ENCODE results near the gene MYO7A.

The MYO7A gene

GRCh38 chr11:77112641-77113381 is 15.2 kb upstream of the MYO7A start:
- no peak for DNase-seq (ENCODE audit: low spot score)

- peak; percentile 63 for DNase-seq (ENCODE audit: low spot score)
Measured at GRCh38 chr11:77113382-77114088, 14.5 kb upstream of the MYO7A start.

- DNase-seq (ENCODE audit: low spot score) = no peak
Measured at GRCh38 chr11:77114089-77114463, 14.0 kb upstream of the MYO7A start.

- no peak for DNase-seq (ENCODE audit: low spot score)
Measured at GRCh38 chr11:77115181-77115611, 12.8 kb upstream of the MYO7A start.

GRCh38 chr11:77115956-77116355 is 12.1 kb upstream of the MYO7A start:
- DNase-seq (ENCODE audit: low spot score) = no peak

- DNase-seq (ENCODE audit: low spot score) = no peak
Measured at GRCh38 chr11:77117492-77117891, 10.6 kb upstream of the MYO7A start.

- no peak for DNase-seq (ENCODE audit: low spot score)
Measured at GRCh38 chr11:77118086-77118485, 10.0 kb upstream of the MYO7A start.

GRCh38 chr11:77118971-77119370 is 9.1 kb upstream of the MYO7A start:
- no peak for DNase-seq (ENCODE audit: low spot score)

GRCh38 chr11:77119531-77119936 is 8.5 kb upstream of the MYO7A start:
- no peak for DNase-seq (ENCODE audit: low spot score)

- no peak for DNase-seq (ENCODE audit: low spot score)
Measured at GRCh38 chr11:77120571-77120970, 7.5 kb upstream of the MYO7A start.

GRCh38 chr11:77121096-77121640 is 6.9 kb upstream of the MYO7A start:
- DNase-seq (ENCODE audit: low spot score) = no peak

- DNase-seq (ENCODE audit: low spot score) = no peak
Measured at GRCh38 chr11:77121876-77122575, 6.0 kb upstream of the MYO7A start.

GRCh38 chr11:77122576-77123212 is 5.4 kb upstream of the MYO7A start:
- no peak for DNase-seq (ENCODE audit: low spot score)

- no peak for DNase-seq (ENCODE audit: low spot score)
Measured at GRCh38 chr11:77123591-77123990, 4.5 kb upstream of the MYO7A start.

GRCh38 chr11:77124041-77124440 is 4.0 kb upstream of the MYO7A start:
- DNase-seq (ENCODE audit: low spot score) = no peak

GRCh38 chr11:77124488-77124887 is 3.6 kb upstream of the MYO7A start:
- DNase-seq (ENCODE audit: low spot score) = no peak

- no peak for DNase-seq (ENCODE audit: low spot score)
Measured at GRCh38 chr11:77125191-77125590, 2.9 kb upstream of the MYO7A start.

GRCh38 chr11:77125695-77126094 is 2.4 kb upstream of the MYO7A start:
- DNase-seq (ENCODE audit: low spot score) = no peak

- DNase-seq (ENCODE audit: low spot score) = no peak
Measured at GRCh38 chr11:77126156-77126775, 1.8 kb upstream of the MYO7A start.

- DNase-seq (ENCODE audit: low spot score) = no peak
Measured at GRCh38 chr11:77126861-77127234, 1.2 kb upstream of the MYO7A start.

GRCh38 chr11:77127235-77127911 is 673 bp upstream of the MYO7A start:
- peak; percentile 86 for DNase-seq (ENCODE audit: low spot score)
